H1 (cell line): Measurements from ENCODE around the gene KCNMA1. TPM values are rescaled to one million over a fixed set of nuclear protein-coding genes. Genes with fewer than 3 reads are reported as not detected.

ENCODE experiments used
- ASH2L ChIP-seq: fragments of 200-600, 300-600 bp; sonication (generic); IDR thresholded peaks from one replicate; pipeline ENCODE4 v1.7.1; 2017; ENCODE audit warnings: low read length
- EGR1 ChIP-seq: IDR thresholded peaks from 2 replicates; pipeline ENCODE4 v1.6.1; 2011; ENCODE audit warnings: low read depth, low read length, borderline replicate concordance
- EZH2 ChIP-seq: fragments of 200-600 bp; sonication (generic); IDR thresholded peaks from 2 replicates; pipeline ENCODE4 v1.7.1; 2012; ENCODE audit warnings: low read depth, mild to moderate bottlenecking, moderate library complexity, low read length, inconsistent platforms; ENCODE audit not compliant: severe bottlenecking
- GABPA ChIP-seq: IDR thresholded peaks from 2 replicates; pipeline ENCODE4 v1.6.1; 2011; ENCODE audit warnings: mild to moderate bottlenecking, low read length, moderate library complexity, borderline replicate concordance; ENCODE audit not compliant: insufficient read depth
- KDM4A ChIP-seq: IDR thresholded peaks from one replicate; pipeline ENCODE4 v1.7.1; 2012; ENCODE audit warnings: low read depth, mild to moderate bottlenecking, moderate library complexity, low read length, inconsistent platforms; ENCODE audit not compliant: severe bottlenecking
- POU5F1 ChIP-seq: IDR thresholded peaks from 2 replicates; pipeline ENCODE4 v1.6.1; 2011; ENCODE audit warnings: low read depth, mild to moderate bottlenecking, low read length, moderate library complexity
- RAD21 ChIP-seq, 2 experiments: IDR thresholded peaks in 1 of 2; conservative IDR thresholded peaks in 1 of 2; 2 replicates each; pipeline ENCODE4 v1.6.1; 2011; ENCODE audit warnings: low read depth in 2 of 2, low read length in 2 of 2, improper control_type of control experiment in 1 of 2, inconsistent platforms in 1 of 2, mild to moderate bottlenecking in 1 of 2, moderate library complexity in 1 of 2
- RFX5 ChIP-seq: IDR thresholded peaks from 2 replicates; pipeline ENCODE4 v1.6.1; 2011; ENCODE audit warnings: low read depth, low read length, improper control_type of control experiment, borderline replicate concordance
- polyA plus RNA-seq, 7 experiments: library from polyadenylated mRNA; depleted of rRNA in 3 of 7; stranded (reverse) in 5 of 7; unstranded in 2 of 7; fragments of >200 nt in 5 of 7; fragments of 200-250 nt in 2 of 7; gene quantifications; 1 replicate in 5 of 7; 2 replicates in 1 of 7; 4 replicates in 1 of 7; pipeline versions ENCODE4 v1.2.1 to v1.2.3, GENCODE V29; 2011 to 2013; ENCODE audit warnings: missing spikeins in 2 of 7, mixed read lengths in 2 of 7
- total RNA-seq: library from RNA; stranded (reverse); fragmentation: NEBNext Ultra II Directional; extraction: Animal tissue kit (Norgen Biotek cat#: 25700); gene quantifications from 2 replicates; pipeline ENCODE4 v1.2.1, GENCODE V29; 2021
- TF ChIP-seq, protein P1 (sequence below): fragments of 300-600 bp; sonication (generic); IDR thresholded peaks from 2 replicates; pipeline ENCODE4 v1.7.1; 2012; ENCODE audit warnings: low read length, moderate library complexity, mild to moderate bottlenecking, inconsistent platforms; ENCODE audit not compliant: insufficient replicate concordance

The KCNMA1 gene
- total and polyA plus RNA-seq, 2 of the 8 experiments (the other 6 are each of a cell fraction or from before 2014, with no cell fraction given): 10.2 to 11.1 TPM

DNA sequence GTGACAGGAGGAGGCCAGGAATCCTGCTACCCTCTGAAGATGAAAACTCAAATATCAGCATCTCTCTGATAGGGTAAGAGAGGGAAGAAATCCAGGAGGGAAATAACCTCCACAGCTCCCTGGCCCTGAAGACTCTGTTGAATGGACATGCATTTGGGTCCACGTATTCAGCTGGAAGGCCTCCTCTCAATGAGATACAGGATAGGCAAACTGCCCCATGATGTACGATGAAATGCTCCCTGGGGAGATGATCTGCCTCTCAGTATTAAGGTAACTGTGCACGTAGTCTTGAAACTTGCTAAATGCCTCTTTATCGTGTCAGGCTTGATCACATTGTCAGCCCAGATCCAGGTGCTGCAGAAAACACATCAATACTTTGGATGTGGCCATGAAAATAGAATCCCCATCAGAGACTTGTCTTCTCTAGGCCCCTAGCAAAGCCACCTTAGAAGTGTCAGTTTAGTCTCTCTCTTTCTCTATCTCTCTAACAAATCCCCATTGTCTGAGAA is 384.0 kb downstream of the KCNMA1 start (continued):
- TF ChIP-seq, protein P1, sequence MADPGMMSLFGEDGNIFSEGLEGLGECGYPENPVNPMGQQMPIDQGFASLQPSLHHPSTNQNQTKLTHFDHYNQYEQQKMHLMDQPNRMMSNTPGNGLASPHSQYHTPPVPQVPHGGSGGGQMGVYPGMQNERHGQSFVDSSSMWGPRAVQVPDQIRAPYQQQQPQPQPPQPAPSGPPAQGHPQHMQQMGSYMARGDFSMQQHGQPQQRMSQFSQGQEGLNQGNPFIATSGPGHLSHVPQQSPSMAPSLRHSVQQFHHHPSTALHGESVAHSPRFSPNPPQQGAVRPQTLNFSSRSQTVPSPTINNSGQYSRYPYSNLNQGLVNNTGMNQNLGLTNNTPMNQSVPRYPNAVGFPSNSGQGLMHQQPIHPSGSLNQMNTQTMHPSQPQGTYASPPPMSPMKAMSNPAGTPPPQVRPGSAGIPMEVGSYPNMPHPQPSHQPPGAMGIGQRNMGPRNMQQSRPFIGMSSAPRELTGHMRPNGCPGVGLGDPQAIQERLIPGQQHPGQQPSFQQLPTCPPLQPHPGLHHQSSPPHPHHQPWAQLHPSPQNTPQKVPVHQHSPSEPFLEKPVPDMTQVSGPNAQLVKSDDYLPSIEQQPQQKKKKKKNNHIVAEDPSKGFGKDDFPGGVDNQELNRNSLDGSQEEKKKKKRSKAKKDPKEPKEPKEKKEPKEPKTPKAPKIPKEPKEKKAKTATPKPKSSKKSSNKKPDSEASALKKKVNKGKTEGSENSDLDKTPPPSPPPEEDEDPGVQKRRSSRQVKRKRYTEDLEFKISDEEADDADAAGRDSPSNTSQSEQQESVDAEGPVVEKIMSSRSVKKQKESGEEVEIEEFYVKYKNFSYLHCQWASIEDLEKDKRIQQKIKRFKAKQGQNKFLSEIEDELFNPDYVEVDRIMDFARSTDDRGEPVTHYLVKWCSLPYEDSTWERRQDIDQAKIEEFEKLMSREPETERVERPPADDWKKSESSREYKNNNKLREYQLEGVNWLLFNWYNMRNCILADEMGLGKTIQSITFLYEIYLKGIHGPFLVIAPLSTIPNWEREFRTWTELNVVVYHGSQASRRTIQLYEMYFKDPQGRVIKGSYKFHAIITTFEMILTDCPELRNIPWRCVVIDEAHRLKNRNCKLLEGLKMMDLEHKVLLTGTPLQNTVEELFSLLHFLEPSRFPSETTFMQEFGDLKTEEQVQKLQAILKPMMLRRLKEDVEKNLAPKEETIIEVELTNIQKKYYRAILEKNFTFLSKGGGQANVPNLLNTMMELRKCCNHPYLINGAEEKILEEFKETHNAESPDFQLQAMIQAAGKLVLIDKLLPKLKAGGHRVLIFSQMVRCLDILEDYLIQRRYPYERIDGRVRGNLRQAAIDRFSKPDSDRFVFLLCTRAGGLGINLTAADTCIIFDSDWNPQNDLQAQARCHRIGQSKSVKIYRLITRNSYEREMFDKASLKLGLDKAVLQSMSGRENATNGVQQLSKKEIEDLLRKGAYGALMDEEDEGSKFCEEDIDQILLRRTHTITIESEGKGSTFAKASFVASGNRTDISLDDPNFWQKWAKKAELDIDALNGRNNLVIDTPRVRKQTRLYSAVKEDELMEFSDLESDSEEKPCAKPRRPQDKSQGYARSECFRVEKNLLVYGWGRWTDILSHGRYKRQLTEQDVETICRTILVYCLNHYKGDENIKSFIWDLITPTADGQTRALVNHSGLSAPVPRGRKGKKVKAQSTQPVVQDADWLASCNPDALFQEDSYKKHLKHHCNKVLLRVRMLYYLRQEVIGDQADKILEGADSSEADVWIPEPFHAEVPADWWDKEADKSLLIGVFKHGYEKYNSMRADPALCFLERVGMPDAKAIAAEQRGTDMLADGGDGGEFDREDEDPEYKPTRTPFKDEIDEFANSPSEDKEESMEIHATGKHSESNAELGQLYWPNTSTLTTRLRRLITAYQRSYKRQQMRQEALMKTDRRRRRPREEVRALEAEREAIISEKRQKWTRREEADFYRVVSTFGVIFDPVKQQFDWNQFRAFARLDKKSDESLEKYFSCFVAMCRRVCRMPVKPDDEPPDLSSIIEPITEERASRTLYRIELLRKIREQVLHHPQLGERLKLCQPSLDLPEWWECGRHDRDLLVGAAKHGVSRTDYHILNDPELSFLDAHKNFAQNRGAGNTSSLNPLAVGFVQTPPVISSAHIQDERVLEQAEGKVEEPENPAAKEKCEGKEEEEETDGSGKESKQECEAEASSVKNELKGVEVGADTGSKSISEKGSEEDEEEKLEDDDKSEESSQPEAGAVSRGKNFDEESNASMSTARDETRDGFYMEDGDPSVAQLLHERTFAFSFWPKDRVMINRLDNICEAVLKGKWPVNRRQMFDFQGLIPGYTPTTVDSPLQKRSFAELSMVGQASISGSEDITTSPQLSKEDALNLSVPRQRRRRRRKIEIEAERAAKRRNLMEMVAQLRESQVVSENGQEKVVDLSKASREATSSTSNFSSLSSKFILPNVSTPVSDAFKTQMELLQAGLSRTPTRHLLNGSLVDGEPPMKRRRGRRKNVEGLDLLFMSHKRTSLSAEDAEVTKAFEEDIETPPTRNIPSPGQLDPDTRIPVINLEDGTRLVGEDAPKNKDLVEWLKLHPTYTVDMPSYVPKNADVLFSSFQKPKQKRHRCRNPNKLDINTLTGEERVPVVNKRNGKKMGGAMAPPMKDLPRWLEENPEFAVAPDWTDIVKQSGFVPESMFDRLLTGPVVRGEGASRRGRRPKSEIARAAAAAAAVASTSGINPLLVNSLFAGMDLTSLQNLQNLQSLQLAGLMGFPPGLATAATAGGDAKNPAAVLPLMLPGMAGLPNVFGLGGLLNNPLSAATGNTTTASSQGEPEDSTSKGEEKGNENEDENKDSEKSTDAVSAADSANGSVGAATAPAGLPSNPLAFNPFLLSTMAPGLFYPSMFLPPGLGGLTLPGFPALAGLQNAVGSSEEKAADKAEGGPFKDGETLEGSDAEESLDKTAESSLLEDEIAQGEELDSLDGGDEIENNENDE: no peak
- no peak for TF ChIP-seq GABPA
- no peak for TF ChIP-seq EGR1
- no peak for TF ChIP-seq RAD21 (IDR thresholded peaks at IDR 0.05 in 1 of 2, conservative IDR thresholded peaks at IDR 0.05 in 1 of 2; ENCODE audit: low read depth in 2 of 2, low read length in 2 of 2)
- no peak for TF ChIP-seq RFX5
- no peak for TF ChIP-seq ASH2L
- TF ChIP-seq POU5F1: no peak
- no peak for TF ChIP-seq KDM4A
- no peak for TF ChIP-seq EZH2
